Anterior cingulate cortex (tissue), 58 donors: ENCODE data around the gene FAM227A.
"Not testable (repeated sequence)": the region's sequence is repeated elsewhere in the genome, so short reads cannot be mapped to it uniquely, and the experiment has no call there.

Source experiments
- DNase-seq, 58 donors: peaks; one replicate each; lab custom pipeline; 2025; lab: John Stamatoyannopoulos, UW

Gene FAM227A

GRCh38 chr22:38614332-38615063, 41.7 kb downstream of the FAM227A start:
- no peak for DNase-seq

GRCh38 chr22:38613588-38613987, 42.6 kb downstream of the FAM227A start:
- no peak for DNase-seq

- DNase-seq, result no peak
Measured at GRCh38 chr22:38612217-38613006, 43.8 kb downstream of the FAM227A start.

- no peak for DNase-seq
Measured at GRCh38 chr22:38611559-38611958, 44.6 kb downstream of the FAM227A start.

GRCh38 chr22:38610234-38610633, 46.0 kb downstream of the FAM227A start:
- no peak for DNase-seq

- peak in 27 of 58 donors; percentile 2 to 67 (median 15) for DNase-seq
Measured at GRCh38 chr22:38608992-38609750, 47.0 kb downstream of the FAM227A start.

GRCh38 chr22:38607680-38608079, 48.5 kb downstream of the FAM227A start:
- DNase-seq, result no peak

GRCh38 chr22:38602166-38602565, 54.0 kb downstream of the FAM227A start:
- DNase-seq, result no peak

- DNase-seq, result no peak
Measured at GRCh38 chr22:38601221-38601764, 54.9 kb downstream of the FAM227A start.

- no peak for DNase-seq
Measured at GRCh38 chr22:38599466-38599865, 56.7 kb downstream of the FAM227A start.

- not testable (repeated sequence) for DNase-seq
Measured at GRCh38 chr22:38582923-38583322, 73.3 kb downstream of the FAM227A start.

- DNase-seq, result no peak
Measured at GRCh38 chr22:38578505-38578904, 77.7 kb downstream of the FAM227A start.

- DNase-seq, result peak in 22 of 58 donors; percentile 0 to 71 (median 11)
Measured at GRCh38 chr22:38572065-38572464, 84.1 kb downstream of the FAM227A start.

GRCh38 chr22:38570779-38571364, 85.3 kb downstream of the FAM227A start:
- peak in 51 of 58 donors; percentile 25 to 88 (median 58) for DNase-seq

- peak in 54 of 58 donors; percentile 29 to 91 (median 76) for DNase-seq
Measured at GRCh38 chr22:38569972-38570778, 86.0 kb downstream of the FAM227A start, which contains the start of gene DMC1. Gene DMC1 (minus strand): TSS chr22:38570183. CDS start chr22:38568256, 1,927 bp downstream.

GRCh38 chr22:38569181-38569971, 86.8 kb downstream of the FAM227A start:
- peak in 2 of 58 donors; percentile 24 to 35 for DNase-seq

- no peak for DNase-seq
Measured at GRCh38 chr22:38567531-38568285, 88.5 kb downstream of the FAM227A start.
